Stimulated activated CD4-positive, alpha-beta T cell treated with anti-CD3 and anti-CD28 coated beads, Interleukin-1b, Interleukin-23, amount 100 ng/mL, for 48 hours (primary cell): Measurements from ENCODE around the gene SP110.
"Not testable (repeated sequence)": the region's sequence is repeated elsewhere in the genome, so short reads cannot be mapped to it uniquely, and the experiment has no call there.

Source experiments
- DNase-seq: peaks from one replicate; pipeline ENCODE4 v3.0.0-alpha.2; 2020

The SP110 gene

DNA sequence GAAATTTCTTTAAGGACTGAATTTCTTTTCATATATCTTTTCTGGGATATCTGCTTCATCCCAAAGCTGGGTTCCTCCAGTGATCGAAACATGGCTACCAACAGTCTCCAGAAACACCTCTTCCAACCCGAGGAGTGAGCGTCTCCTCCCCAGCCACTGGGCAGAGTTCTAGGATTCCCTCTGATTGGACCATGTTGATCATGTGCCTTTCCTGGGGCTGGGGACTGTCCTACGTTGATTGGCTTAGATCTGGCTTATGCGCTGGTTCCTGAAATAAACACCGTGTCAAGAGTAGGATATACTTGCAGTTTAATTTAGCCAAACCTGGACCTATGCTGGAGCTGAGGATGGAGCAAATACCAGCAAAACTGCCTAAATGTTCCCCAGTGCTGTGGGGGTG is 95.5 kb downstream of the SP110 start:
- no peak for DNase-seq

DNA sequence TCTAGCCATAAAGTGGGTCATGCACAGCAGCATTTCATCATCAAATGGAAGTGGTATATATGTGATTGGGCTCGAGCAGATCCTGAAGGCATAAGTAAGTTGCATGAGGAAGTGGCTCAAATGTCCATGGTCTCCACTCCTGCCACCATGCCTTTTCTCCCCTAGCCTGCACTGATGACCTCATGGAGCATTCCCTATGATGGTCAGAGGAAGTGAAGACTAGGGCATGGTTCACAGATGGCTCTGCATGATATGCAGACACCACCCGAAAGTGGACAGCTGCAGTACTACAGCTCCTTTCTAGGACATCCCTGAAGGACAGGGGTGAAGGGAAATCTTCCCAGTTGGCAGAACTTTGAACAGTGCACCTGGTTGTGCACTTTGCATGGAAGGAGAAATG is 99.4 kb downstream of the SP110 start:
- not testable (repeated sequence) for DNase-seq

GRCh38 chr2:230119827-230120226 is 100.0 kb downstream of the SP110 start:
- DNase-seq: not testable (repeated sequence)
